ENCODE results near the gene ABCC1. TPM values are rescaled to one million over a fixed set of nuclear protein-coding genes. Genes with fewer than 3 reads are reported as not detected.

ABCC1 gene
- total and polyA plus RNA-seq, 2 of the 8 experiments (the other 6 are each of a cell fraction or from before 2014, with no cell fraction given) = 42.6 to 66.8 TPM

DNA sequence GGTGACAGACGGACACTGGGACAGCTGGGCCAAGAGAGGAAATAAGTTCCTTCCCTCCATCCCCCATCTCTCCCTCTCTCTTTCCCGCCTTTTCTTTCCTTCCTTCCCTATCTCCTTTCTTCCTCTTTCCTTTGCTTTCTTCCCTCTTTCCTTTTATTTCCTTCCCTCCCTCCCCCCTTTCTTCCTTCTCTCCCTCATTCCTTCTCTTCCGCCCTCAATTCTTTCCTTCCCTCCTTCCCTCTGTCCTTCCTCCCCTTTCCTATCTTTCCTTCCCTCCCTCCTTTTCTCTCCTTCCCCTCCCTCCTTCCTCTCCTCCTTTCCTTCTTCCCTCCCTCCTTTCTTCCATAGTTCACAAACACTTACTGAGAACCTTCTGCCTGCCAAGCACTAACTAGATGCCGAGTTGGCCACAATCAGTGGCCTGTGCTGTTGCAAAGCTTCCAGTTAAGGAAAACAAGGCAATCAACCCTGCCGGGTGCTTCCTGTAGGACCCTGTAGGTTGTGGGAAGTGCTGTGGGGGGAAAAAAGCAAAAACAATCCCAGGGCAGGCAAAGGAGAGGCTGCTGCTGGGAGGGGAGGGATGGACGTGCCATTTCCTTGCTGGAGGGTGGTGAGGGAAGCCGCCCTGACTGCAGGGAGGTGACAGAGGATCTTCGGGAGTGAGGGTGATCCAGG lies 242.2 kb downstream of the ABCC1 start:
- no peaks in the 10 kb centered on the region for H3K9me3 ChIP-seq (ENCODE audit: insufficient read depth in 2 of 2, low read depth in 1 of 2, low read length in 1 of 2)
- no peak overlapping the region for H3K23ac ChIP-seq (ENCODE audit: insufficient read length)
- no peak for FAIRE-seq
- H2AFZ ChIP-seq (ENCODE audit: low read length) = peak overlapping the region; percentile 64; the same call in 1 of the 2 replicates
- no peak overlapping the region for H3K18ac ChIP-seq (ENCODE audit: extremely low read depth, low read length)
- H3K4me3 ChIP-seq (ENCODE audit: extremely low read depth in 1 of 4, insufficient read depth in 2 of 4, low read depth in 3 of 4, low read length in 4 of 4) = no peak overlapping the region
- CTCF ChIA-PET (ENCODE audit: partially characterized antibody) = interaction anchor here (0.8 to 1.0 kb wide), 4 partner anchors 9 to 427 kb away, joined by 3 to 5 read pairs (median 4); no protein-coding TSS in a partner anchor
- H2BK15ac ChIP-seq (ENCODE audit: low read length) = no peak overlapping the region
- H3K9ac ChIP-seq (replicated peaks in 1 of 4; ENCODE audit: extremely low read depth in 1 of 4, low read depth in 3 of 4, low read length in 3 of 4) = no peak overlapping the region
- no peak overlapping the region for H4K5ac ChIP-seq (ENCODE audit: insufficient read length, low read depth, low read length)
- H3K27me3 ChIP-seq (replicated peaks in 1 of 4; ENCODE audit: control insufficient read depth in 3 of 4, extremely low read depth in 1 of 4, insufficient read depth in 3 of 4, low read length in 3 of 4) = no peaks in the 10 kb centered on the region
- POLR2A ChIA-PET (ENCODE audit: partially characterized antibody) = interaction anchor here (1.2 to 1.4 kb wide), 3 partner anchors 8 to 305 kb away, joined by 3 to 5 read pairs (median 3); no protein-coding TSS in a partner anchor
- no peak overlapping the region for H2AK5ac ChIP-seq (ENCODE audit: low read depth, low read length)
- no peak overlapping the region for H3K14ac ChIP-seq (ENCODE audit: insufficient read length)
- H3K27ac ChIP-seq (ENCODE audit: low read depth, low read length) = no peak overlapping the region
- H2BK5ac ChIP-seq (ENCODE audit: low read depth, low read length) = no peak overlapping the region
- H2BK120ac ChIP-seq (replicated peaks; ENCODE audit: low read depth, low read length) = no peak overlapping the region
- H3K56ac ChIP-seq (replicated peaks; ENCODE audit: insufficient read length, low read depth, low read length) = no peak overlapping the region
- H3K4me2 ChIP-seq (ENCODE audit: insufficient read depth in 1 of 2, low read depth in 2 of 2, low read length in 2 of 2) = no peak overlapping the region
- H3K36me3 ChIP-seq (ENCODE audit: control insufficient read depth in 2 of 4, insufficient read depth in 4 of 4, low read length in 3 of 4) = no peaks in the 10 kb centered on the region
- H2BK12ac ChIP-seq (ENCODE audit: low read depth, low read length) = peak overlapping the region; percentile 33; the same call in 1 of the 2 replicates
- no peak overlapping the region for H2BK20ac ChIP-seq (ENCODE audit: low read length)
- no peaks in the 10 kb centered on the region for H3K79me2 ChIP-seq (ENCODE audit: control insufficient read depth in 1 of 2, insufficient read depth in 2 of 2, low read length in 2 of 2)
- H4K91ac ChIP-seq (replicated peaks; ENCODE audit: insufficient read length, low read length) = no peak overlapping the region
- H3K79me1 ChIP-seq (ENCODE audit: low read depth, low read length) = no peaks in the 10 kb centered on the region
- no peaks in the 10 kb centered on the region; a peak in 1 of 7 replicates for H3K4me1 ChIP-seq (replicated peaks in 1 of 4; ENCODE audit: control insufficient read depth in 3 of 4, insufficient read depth in 4 of 4, low read length in 3 of 4)
- H3K23me2 ChIP-seq (ENCODE audit: low read depth, low read length) = peaks cover 4% of the 10 kb centered on the region; the same call in 1 of the 2 replicates
- DNase-seq (ENCODE audit: low read depth in 1 of 2, low spot score in 2 of 2) = no peak
- H3K4ac ChIP-seq (replicated peaks; ENCODE audit: insufficient read length, low read depth, low read length) = no peak overlapping the region
- WGBS, 2 experiments (ENCODE audit: extremely low coverage in 1 of 2, insufficient coverage in 1 of 2, insufficient read length in 1 of 2, insufficient replicate concordance in 2 of 2, low coverage in 1 of 2, low lambda C conversion rate in 2 of 2, missing lambda C conversion rate in 1 of 2) = 78 to 91% methylated on average over 1 to 7 of the region's 8 CpGs
- H4K20me1 ChIP-seq (replicated peaks in 1 of 2; ENCODE audit: control insufficient read depth in 1 of 2, insufficient read depth in 2 of 2, low read length in 2 of 2) = no peaks in the 10 kb centered on the region
- H4K8ac ChIP-seq (ENCODE audit: extremely low read depth, insufficient read depth, low read length) = no peak overlapping the region; the same call in 1 of the 2 replicates
- TF ChIP-seq CBX8 (IDR thresholded peaks at IDR 0.05; ENCODE audit: borderline replicate concordance, low read depth, low read length) = no peak
- no peak for TF ChIP-seq SRF (IDR thresholded peaks at IDR 0.05; ENCODE audit: low read depth, low read length)
- no peak for TF ChIP-seq RNF2 (IDR thresholded peaks at IDR 0.05; ENCODE audit: borderline replicate concordance, low read depth, low read length, missing control alignments, poor library complexity, severe bottlenecking)
- TF ChIP-seq SAP30 (IDR thresholded peaks at IDR 0.05; ENCODE audit: insufficient read depth, insufficient replicate concordance, low read length) = no peak
- no peak for TF ChIP-seq HDAC2 (IDR thresholded peaks at IDR 0.05; ENCODE audit: borderline replicate concordance in 1 of 2, low read depth in 2 of 2, low read length in 2 of 2)
- no peak for TF ChIP-seq BACH1 (IDR thresholded peaks at IDR 0.05; ENCODE audit: low read length)
- TF ChIP-seq POU5F1 (IDR thresholded peaks at IDR 0.05; ENCODE audit: low read depth, low read length) = no peak
- no peak for TF ChIP-seq GTF2F1 (IDR thresholded peaks at IDR 0.05; ENCODE audit: borderline replicate concordance, low read depth, low read length)
- no peak for TF ChIP-seq EZH2 (IDR thresholded peaks at IDR 0.05; ENCODE audit: low read depth, low read length, severe bottlenecking)
- no peak for TF ChIP-seq KDM5A (IDR thresholded peaks at IDR 0.05; ENCODE audit: low read length)
- TF ChIP-seq, protein P1, sequence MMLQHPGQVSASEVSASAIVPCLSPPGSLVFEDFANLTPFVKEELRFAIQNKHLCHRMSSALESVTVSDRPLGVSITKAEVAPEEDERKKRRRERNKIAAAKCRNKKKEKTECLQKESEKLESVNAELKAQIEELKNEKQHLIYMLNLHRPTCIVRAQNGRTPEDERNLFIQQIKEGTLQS (IDR thresholded peaks at IDR 0.05; ENCODE audit: insufficient read depth, low read depth, low read length) = no peak
